Panc1 (cell line): ENCODE data around the gene PAGE4. TPM values are rescaled to one million over a fixed set of nuclear protein-coding genes. Genes with fewer than 3 reads are reported as not detected.

Experiments used
- ATAC-seq: fragments of 200-7000 bp; cut with Tn5 transposase; 2 replicates; pipeline ENCODE4 v1.9.1; 2020; ENCODE audit warnings: mild to moderate bottlenecking, moderate library complexity
- BruUV-seq: library from RNA; stranded (reverse); fragments of 400-500 nt; replicated peaks from 2 replicates; lab custom pipeline; 2021; lab: Mats Ljungman, UMichigan
- CTCF ChIA-PET: fragments of 300-600 bp; sonication (Branson Sonifier 250); formaldehyde crosslinking; loops from one replicate; lab custom pipeline; 2022; ENCODE audit warnings: antibody characterized with exemption; lab: Charles Lee
- POLR2A ChIA-PET: fragments of 300-600 bp; sonication (Branson Sonifier 250); formaldehyde crosslinking; loops from one replicate; lab custom pipeline; 2022; ENCODE audit warnings: antibody characterized with exemption; lab: Charles Lee
- DNase-seq: peaks from one replicate; pipeline ENCODE4 v3.0.0-alpha.2; 2010; ENCODE audit warnings: low read depth, low spot score
- H3K27ac ChIP-seq: 2 replicates; pipeline ENCODE4 v1.5.1; 2011; ENCODE audit warnings: mild to moderate bottlenecking, low read length, inconsistent platforms
- H3K27me3 ChIP-seq: fragments of 200-500 bp; sonication (Bioruptor generic); 2 replicates; pipeline ENCODE4 v1.6.0; 2014; ENCODE audit warnings: low read length, inconsistent platforms; ENCODE audit not compliant: control insufficient read depth, insufficient read depth
- H3K36me3 ChIP-seq: fragments of 200-500 bp; sonication (Bioruptor generic); 2 replicates; pipeline ENCODE4 v1.5.1; 2014; ENCODE audit warnings: inconsistent platforms, mild to moderate bottlenecking, low read length, moderate library complexity; ENCODE audit not compliant: control insufficient read depth, insufficient read depth
- H3K4me1 ChIP-seq: 2 replicates; pipeline ENCODE4 v1.5.1; 2011; ENCODE audit warnings: inconsistent platforms, mild to moderate bottlenecking, low read length, moderate library complexity; ENCODE audit not compliant: control insufficient read depth, insufficient read depth
- H3K4me3 ChIP-seq, 2 experiments: 2 replicates each; pipeline ENCODE4 v1.5.1; 2011 to 2012; ENCODE audit warnings: low read depth in 2 of 2, low read length in 2 of 2, mild to moderate bottlenecking in 2 of 2, inconsistent platforms in 1 of 2, moderate library complexity in 1 of 2
- H3K9me3 ChIP-seq: fragments of 200-500 bp; sonication (Bioruptor generic); 2 replicates; pipeline ENCODE4 v1.5.1; 2014; ENCODE audit warnings: low read depth, mild to moderate bottlenecking, inconsistent platforms, low read length, moderate library complexity; ENCODE audit not compliant: control insufficient read depth, insufficient read depth
- POLR2AphosphoS5 ChIP-seq: IDR thresholded peaks from 2 replicates; pipeline ENCODE4 v1.6.1; 2012; ENCODE audit warnings: mild to moderate bottlenecking, low read depth, low read length, moderate library complexity
- SIN3A ChIP-seq: IDR thresholded peaks from 2 replicates; pipeline ENCODE4 v1.6.1; 2012; ENCODE audit warnings: low read depth, mild to moderate bottlenecking, low read length, moderate library complexity, borderline replicate concordance; ENCODE audit not compliant: insufficient read depth
- TCF7L2 ChIP-seq: IDR thresholded peaks from 2 replicates; pipeline ENCODE4 v1.6.1; 2011; ENCODE audit warnings: mild to moderate bottlenecking, low read depth, low read length, inconsistent platforms
- in situ Hi-C: cut with HindIII; loops from 2 replicates; pipeline ENCODE4 v1.10.0; 2016; ENCODE audit warnings: low sequenced_read_pairs, low pct_unique_long_range_greater_than_20kb
- intact Hi-C: fragments of 100-400 bp; cut with micrococcal nuclease; formaldehyde crosslinking; loops from one replicate; pipeline ENCODE4 v1.10.0; 2022; ENCODE audit not compliant: unreplicated experiment
- total RNA-seq: library from RNA; stranded (reverse); gene quantifications from one replicate; pipeline ENCODE4 v1.2.1, GENCODE V29; 2021; ENCODE audit not compliant: unreplicated experiment
- TF ChIP-seq, protein P1 (sequence below), 2 experiments: IDR thresholded peaks; 2 replicates each; pipeline ENCODE4 v1.6.1; 2011 to 2012; ENCODE audit warnings: low read depth in 2 of 2, control low read depth in 1 of 2, low read length in 1 of 2, mild to moderate bottlenecking in 1 of 2, moderate library complexity in 1 of 2; ENCODE audit not compliant: insufficient read depth in 1 of 2
- TF ChIP-seq, protein P2 (sequence below): fragments of 450-650 bp; IDR thresholded peaks from 2 replicates; pipeline ENCODE4 v1.5.1; 2017; ENCODE audit warnings: mild to moderate bottlenecking

Gene PAGE4
- total RNA-seq, 1 experiment from 2014 or later = not detected

GRCh38 chrX:49792376-49792775 lies 36.7 kb upstream of the PAGE4 start:
- BruUV-seq = no TSS peak
- no peak for ATAC-seq
- TF ChIP-seq SIN3A = no peak
- TF ChIP-seq, protein P1, sequence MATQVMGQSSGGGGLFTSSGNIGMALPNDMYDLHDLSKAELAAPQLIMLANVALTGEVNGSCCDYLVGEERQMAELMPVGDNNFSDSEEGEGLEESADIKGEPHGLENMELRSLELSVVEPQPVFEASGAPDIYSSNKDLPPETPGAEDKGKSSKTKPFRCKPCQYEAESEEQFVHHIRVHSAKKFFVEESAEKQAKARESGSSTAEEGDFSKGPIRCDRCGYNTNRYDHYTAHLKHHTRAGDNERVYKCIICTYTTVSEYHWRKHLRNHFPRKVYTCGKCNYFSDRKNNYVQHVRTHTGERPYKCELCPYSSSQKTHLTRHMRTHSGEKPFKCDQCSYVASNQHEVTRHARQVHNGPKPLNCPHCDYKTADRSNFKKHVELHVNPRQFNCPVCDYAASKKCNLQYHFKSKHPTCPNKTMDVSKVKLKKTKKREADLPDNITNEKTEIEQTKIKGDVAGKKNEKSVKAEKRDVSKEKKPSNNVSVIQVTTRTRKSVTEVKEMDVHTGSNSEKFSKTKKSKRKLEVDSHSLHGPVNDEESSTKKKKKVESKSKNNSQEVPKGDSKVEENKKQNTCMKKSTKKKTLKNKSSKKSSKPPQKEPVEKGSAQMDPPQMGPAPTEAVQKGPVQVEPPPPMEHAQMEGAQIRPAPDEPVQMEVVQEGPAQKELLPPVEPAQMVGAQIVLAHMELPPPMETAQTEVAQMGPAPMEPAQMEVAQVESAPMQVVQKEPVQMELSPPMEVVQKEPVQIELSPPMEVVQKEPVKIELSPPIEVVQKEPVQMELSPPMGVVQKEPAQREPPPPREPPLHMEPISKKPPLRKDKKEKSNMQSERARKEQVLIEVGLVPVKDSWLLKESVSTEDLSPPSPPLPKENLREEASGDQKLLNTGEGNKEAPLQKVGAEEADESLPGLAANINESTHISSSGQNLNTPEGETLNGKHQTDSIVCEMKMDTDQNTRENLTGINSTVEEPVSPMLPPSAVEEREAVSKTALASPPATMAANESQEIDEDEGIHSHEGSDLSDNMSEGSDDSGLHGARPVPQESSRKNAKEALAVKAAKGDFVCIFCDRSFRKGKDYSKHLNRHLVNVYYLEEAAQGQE (IDR thresholded peaks at IDR 0.05; ENCODE audit: insufficient read depth in 1 of 2, low read depth in 2 of 2, low read length in 1 of 2) = no peak
- TF ChIP-seq TCF7L2 = no peak
- TF ChIP-seq, protein P2, sequence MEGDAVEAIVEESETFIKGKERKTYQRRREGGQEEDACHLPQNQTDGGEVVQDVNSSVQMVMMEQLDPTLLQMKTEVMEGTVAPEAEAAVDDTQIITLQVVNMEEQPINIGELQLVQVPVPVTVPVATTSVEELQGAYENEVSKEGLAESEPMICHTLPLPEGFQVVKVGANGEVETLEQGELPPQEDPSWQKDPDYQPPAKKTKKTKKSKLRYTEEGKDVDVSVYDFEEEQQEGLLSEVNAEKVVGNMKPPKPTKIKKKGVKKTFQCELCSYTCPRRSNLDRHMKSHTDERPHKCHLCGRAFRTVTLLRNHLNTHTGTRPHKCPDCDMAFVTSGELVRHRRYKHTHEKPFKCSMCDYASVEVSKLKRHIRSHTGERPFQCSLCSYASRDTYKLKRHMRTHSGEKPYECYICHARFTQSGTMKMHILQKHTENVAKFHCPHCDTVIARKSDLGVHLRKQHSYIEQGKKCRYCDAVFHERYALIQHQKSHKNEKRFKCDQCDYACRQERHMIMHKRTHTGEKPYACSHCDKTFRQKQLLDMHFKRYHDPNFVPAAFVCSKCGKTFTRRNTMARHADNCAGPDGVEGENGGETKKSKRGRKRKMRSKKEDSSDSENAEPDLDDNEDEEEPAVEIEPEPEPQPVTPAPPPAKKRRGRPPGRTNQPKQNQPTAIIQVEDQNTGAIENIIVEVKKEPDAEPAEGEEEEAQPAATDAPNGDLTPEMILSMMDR = no peak
- TF ChIP-seq POLR2AphosphoS5 = no peak
- no peak for DNase-seq
- Histone ChIP-seq H3K36me3 (no peaks in the 10 kb centered on the region), H3K4me1 (no peaks in the 10 kb centered on the region), H3K4me3 (no peak overlapping the region), H3K9me3 (no peaks in the 10 kb centered on the region), H3K27ac (no peak overlapping the region), H3K27me3 (peaks cover 2% of the 10 kb centered on the region; the same call in 1 of the 2 replicates)
- intact Hi-C loops = no loop called here
- ChIA-PET POLR2A (no interaction called here), CTCF (no interaction called here)
- in situ Hi-C loops = no loop called here

DNA sequence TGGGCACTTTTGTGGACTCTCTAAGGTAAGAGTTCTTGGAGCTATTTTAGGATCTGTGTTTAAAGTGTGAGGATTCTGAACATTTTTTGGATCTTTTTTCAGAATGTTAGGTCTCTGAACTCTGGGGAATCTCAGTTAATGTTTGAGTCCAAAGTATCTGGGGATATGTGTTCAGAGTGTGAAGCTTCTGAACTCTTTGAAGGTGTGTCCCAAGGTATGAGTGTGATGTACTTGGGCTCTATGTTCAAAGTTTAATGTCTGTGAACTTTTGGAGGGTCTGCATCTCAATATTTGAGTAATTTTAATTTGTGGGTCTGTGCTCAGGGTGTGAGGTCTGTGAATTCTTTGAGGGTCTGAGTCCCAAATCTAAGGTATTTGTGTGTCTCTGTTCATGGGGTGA lies 35.4 kb upstream of the PAGE4 start:
- Histone ChIP-seq H3K36me3 (no peaks in the 10 kb centered on the region), H3K9me3 (no peaks in the 10 kb centered on the region), H3K4me3 (no peak overlapping the region), H3K4me1 (no peaks in the 10 kb centered on the region), H3K27ac (no peak overlapping the region), H3K27me3 (peaks cover 2% of the 10 kb centered on the region; the same call in 1 of the 2 replicates)
- DNase-seq (no peak), ATAC-seq (no peak)
- in situ Hi-C loops (no loop called here), intact Hi-C loops (no loop called here)
- ChIA-PET CTCF (no interaction called here), POLR2A (no interaction called here)
- no TSS peak for BruUV-seq
- no peak for TF ChIP-seq TCF7L2

DNA sequence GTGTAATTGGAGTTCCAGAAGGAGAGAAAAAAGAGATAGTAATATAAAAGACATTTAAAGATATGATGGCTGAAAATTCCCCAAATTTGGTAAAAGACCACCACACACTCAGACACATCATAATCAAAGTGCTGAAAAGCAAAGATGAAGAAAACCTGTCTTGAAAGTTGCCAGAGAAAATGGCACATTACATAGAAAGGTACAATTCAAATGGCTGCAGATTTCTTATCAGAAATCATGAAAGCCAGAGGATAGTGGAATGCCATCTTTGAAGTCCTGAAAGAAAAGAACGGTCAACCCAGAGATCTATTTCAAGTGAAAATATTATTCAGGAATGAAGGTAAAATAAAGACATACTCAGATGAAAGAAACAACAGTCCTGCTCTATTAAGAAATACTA lies 29.3 kb upstream of the PAGE4 start:
- ChIA-PET CTCF (no interaction called here), POLR2A (no interaction called here)
- ATAC-seq (no peak), DNase-seq (no peak)
- H3K36me3 ChIP-seq = no peaks in the 10 kb centered on the region
- no peak overlapping the region for H3K4me3 ChIP-seq
- no TSS peak for BruUV-seq
- no peaks in the 10 kb centered on the region for H3K9me3 ChIP-seq
- H3K4me1 ChIP-seq = no peaks in the 10 kb centered on the region
- H3K27me3 ChIP-seq = 0 out of 2 replicates have a peak, but pooled peaks cover 2% of the 10 kb centered on the region
- intact Hi-C loops (no loop called here), in situ Hi-C loops (no loop called here)
- TF ChIP-seq, protein P2 = no peak
- TF ChIP-seq TCF7L2 = no peak
- no peak overlapping the region for H3K27ac ChIP-seq
